DOHH2 (cell line): ENCODE results near the gene LGALS7.

ENCODE experiments used
- H3F3A ChIP-seq: fragments of 200-600 bp; sonication (generic), shearing (Covaris generic); 2 replicates; pipeline ENCODE4 v1.6.0; 2016; ENCODE audit warnings: antibody characterized with exemption, mild to moderate bottlenecking; ENCODE audit not compliant: control insufficient read depth, insufficient read depth
- H3K27ac ChIP-seq: fragments of 200-600 bp; sonication (generic); 2 replicates; pipeline ENCODE4 v1.5.1; 2014; ENCODE audit warnings: low read depth, mild to moderate bottlenecking, low read length, moderate library complexity
- H3K27me3 ChIP-seq: fragments of 200-600 bp; sonication (generic); 2 replicates; pipeline ENCODE4 v1.6.1; 2014; ENCODE audit warnings: mild to moderate bottlenecking, low read length, mixed read lengths; ENCODE audit not compliant: control insufficient read depth
- H3K36me3 ChIP-seq: fragments of 200-600 bp; sonication (generic); 2 replicates; pipeline ENCODE4 v1.6.1; 2014; ENCODE audit warnings: mild to moderate bottlenecking, low read length, moderate library complexity, mixed read lengths; ENCODE audit not compliant: control insufficient read depth
- H3K4me1 ChIP-seq: fragments of 200-600 bp; sonication (generic); 2 replicates; pipeline ENCODE4 v1.6.1; 2014; ENCODE audit warnings: mild to moderate bottlenecking, low read length, mixed read lengths; ENCODE audit not compliant: control insufficient read depth
- H3K4me2 ChIP-seq: fragments of 200-600 bp; sonication (generic); 2 replicates; pipeline ENCODE4 v1.6.0; 2014; ENCODE audit warnings: mild to moderate bottlenecking, low read length, moderate library complexity
- H3K4me3 ChIP-seq: fragments of 200-600 bp; sonication (generic); 2 replicates; pipeline ENCODE4 v1.5.1; 2014; ENCODE audit warnings: mild to moderate bottlenecking, low read length, mixed read lengths
- H3K79me2 ChIP-seq: fragments of 200-600 bp; sonication (generic); 2 replicates; pipeline ENCODE4 v1.6.1; 2014; ENCODE audit warnings: mild to moderate bottlenecking, low read length, mixed read lengths; ENCODE audit not compliant: control insufficient read depth
- H3K9me2 ChIP-seq: fragments of 200-600 bp; sonication (generic); replicated peaks from 2 replicates; pipeline ENCODE4 v1.6.1; 2014; ENCODE audit warnings: mild to moderate bottlenecking, low read length, mixed read lengths; ENCODE audit not compliant: control insufficient read depth
- H3K9me3 ChIP-seq: fragments of 200-600 bp; sonication (generic); 2 replicates; pipeline ENCODE4 v1.6.1; 2014; ENCODE audit warnings: antibody characterized with exemption, low read length, mixed read lengths; ENCODE audit not compliant: control insufficient read depth, insufficient read depth
- H4K20me1 ChIP-seq: fragments of 200-600 bp; sonication (generic); 2 replicates; pipeline ENCODE4 v1.6.0; 2014; ENCODE audit warnings: low read depth, mild to moderate bottlenecking, antibody characterized with exemption, low read length, moderate library complexity; ENCODE audit not compliant: control insufficient read depth, insufficient read depth
- EZH2phosphoT487 ChIP-seq: fragments of 200-600 bp; sonication (generic); IDR thresholded peaks from 2 replicates; pipeline ENCODE4 v1.6.1; 2017; ENCODE audit warnings: borderline replicate concordance, mild to moderate bottlenecking, antibody characterized with exemption, low read length, moderate library complexity, mixed read lengths
- TF ChIP-seq, protein P1 (sequence below): fragments of 200-600 bp; sonication (generic); IDR thresholded peaks from one replicate; pipeline ENCODE4 v1.5.1; 2014; ENCODE audit warnings: antibody characterized with exemption, mild to moderate bottlenecking, low read depth, low read length; ENCODE audit not compliant: poor library complexity, severe bottlenecking

The LGALS7 gene

DNA sequence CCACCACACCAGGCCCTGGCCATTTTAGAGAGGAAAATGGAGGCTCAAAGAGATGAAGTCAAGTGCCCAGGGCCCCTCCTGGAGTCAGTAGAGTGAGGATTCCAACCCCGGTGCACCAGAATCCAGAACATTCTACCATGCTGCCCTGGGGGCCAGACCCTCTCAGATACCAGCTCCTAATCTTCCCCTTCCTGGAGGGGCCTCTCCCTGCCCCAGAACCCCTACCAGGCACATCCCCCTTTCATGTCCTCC lies 40.1 kb downstream of the LGALS7 start:
- no peaks in the 10 kb centered on the region for H3K9me2 ChIP-seq
- H3K27me3 ChIP-seq = peaks cover 3% of the 10 kb centered on the region; the same call in 1 of the 2 replicates
- H3F3A ChIP-seq = peaks cover 7% of the 10 kb centered on the region; the same call in 1 of the 2 replicates
- peaks cover 22% of the 10 kb centered on the region for H3K36me3 ChIP-seq
- no peak overlapping the region for H3K4me3 ChIP-seq
- TF ChIP-seq, protein P1, sequence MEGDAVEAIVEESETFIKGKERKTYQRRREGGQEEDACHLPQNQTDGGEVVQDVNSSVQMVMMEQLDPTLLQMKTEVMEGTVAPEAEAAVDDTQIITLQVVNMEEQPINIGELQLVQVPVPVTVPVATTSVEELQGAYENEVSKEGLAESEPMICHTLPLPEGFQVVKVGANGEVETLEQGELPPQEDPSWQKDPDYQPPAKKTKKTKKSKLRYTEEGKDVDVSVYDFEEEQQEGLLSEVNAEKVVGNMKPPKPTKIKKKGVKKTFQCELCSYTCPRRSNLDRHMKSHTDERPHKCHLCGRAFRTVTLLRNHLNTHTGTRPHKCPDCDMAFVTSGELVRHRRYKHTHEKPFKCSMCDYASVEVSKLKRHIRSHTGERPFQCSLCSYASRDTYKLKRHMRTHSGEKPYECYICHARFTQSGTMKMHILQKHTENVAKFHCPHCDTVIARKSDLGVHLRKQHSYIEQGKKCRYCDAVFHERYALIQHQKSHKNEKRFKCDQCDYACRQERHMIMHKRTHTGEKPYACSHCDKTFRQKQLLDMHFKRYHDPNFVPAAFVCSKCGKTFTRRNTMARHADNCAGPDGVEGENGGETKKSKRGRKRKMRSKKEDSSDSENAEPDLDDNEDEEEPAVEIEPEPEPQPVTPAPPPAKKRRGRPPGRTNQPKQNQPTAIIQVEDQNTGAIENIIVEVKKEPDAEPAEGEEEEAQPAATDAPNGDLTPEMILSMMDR = no peak
- TF ChIP-seq EZH2phosphoT487 = no peak
- H3K4me1 ChIP-seq = peaks cover 33% of the 10 kb centered on the region
- no peak overlapping the region for H3K4me2 ChIP-seq
- H3K79me2 ChIP-seq = no peaks in the 10 kb centered on the region
- H4K20me1 ChIP-seq = peaks cover 4% of the 10 kb centered on the region; the same call in 1 of the 2 replicates
- no peak overlapping the region for H3K27ac ChIP-seq
- no peaks in the 10 kb centered on the region for H3K9me3 ChIP-seq

GRCh38 chr19:38731654-38732301 lies 41.5 kb downstream of the LGALS7 start:
- Histone ChIP-seq H3K4me2 (no peak overlapping the region), H4K20me1 (peaks cover 4% of the 10 kb centered on the region; the same call in 1 of the 2 replicates), H3K27me3 (no peaks in the 10 kb centered on the region), H3K4me3 (no peak overlapping the region), H3K4me1 (peaks cover 24% of the 10 kb centered on the region), H3K9me2 (no peaks in the 10 kb centered on the region), H3K79me2 (no peaks in the 10 kb centered on the region), H3K36me3 (peaks cover 25% of the 10 kb centered on the region), H3F3A (peaks cover 7% of the 10 kb centered on the region; the same call in 1 of the 2 replicates), H3K9me3 (no peaks in the 10 kb centered on the region), H3K27ac (no peak overlapping the region)
- TF ChIP-seq EZH2phosphoT487 = no peak
- TF ChIP-seq, protein P1 = no peak

DNA sequence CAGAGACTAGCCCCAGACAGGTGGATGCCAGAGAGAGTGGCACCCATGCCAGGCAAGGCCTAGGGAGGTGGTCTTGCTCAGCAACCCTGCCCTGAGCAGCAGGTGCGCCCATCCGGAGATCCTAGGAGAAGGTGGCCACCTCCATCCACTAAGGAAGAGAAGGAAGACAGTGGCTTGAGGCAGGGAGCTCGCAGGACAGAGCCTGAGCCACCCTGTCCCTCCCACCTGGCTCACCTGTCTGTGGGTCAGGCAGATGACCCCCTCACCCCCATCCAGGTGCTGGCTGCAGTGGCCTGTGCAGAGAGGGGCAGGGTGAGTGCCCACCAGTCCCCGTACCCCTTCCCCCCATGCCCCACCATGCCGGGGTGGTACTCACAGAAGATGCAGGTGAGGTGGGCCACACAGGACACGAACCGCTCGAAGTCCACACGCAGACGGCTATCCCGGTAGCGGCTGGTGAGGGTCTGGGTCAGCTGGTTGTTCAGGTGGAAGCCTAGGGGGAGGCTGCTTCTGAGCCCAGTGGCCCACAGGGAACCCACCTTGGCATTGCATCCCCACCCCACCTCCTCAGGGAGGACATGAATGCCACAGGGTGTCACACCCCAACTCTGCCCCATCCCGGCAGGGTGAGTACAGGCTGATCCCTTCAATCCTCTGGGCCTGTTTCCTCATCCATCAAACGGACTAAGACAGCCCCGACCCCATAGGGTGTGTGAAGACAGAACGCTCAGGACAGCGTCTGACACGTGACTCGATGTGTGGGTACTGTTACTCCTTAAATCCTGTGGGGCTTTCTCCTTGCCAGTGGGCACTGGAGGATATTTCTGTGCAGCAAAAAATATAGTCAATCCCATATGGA lies 42.4 kb downstream of the LGALS7 start:
- TF ChIP-seq, protein P1 = no peak
- no peak for TF ChIP-seq EZH2phosphoT487
- Histone ChIP-seq H4K20me1 (peaks cover 4% of the 10 kb centered on the region; the same call in 1 of the 2 replicates), H3F3A (peaks cover 7% of the 10 kb centered on the region; the same call in 1 of the 2 replicates), H3K4me3 (no peak overlapping the region), H3K4me1 (peaks cover 21% of the 10 kb centered on the region), H3K4me2 (no peak overlapping the region), H3K27ac (no peak overlapping the region), H3K9me3 (no peaks in the 10 kb centered on the region), H3K36me3 (peaks cover 31% of the 10 kb centered on the region), H3K9me2 (no peaks in the 10 kb centered on the region), H3K27me3 (no peaks in the 10 kb centered on the region), H3K79me2 (no peaks in the 10 kb centered on the region)
